GM12872 (cell line): ENCODE data around the gene PTPRG.

Experiments
- TF ChIP-seq, protein P1 (sequence below): IDR thresholded peaks from 3 replicates; pipeline ENCODE4 v1.5.1; 2011; ENCODE audit warnings: low read depth, mild to moderate bottlenecking, low read length, moderate library complexity; ENCODE audit not compliant: insufficient read depth

PTPRG gene

GRCh38 chr3:61793521-61793920, 232.2 kb downstream of the PTPRG start:
- TF ChIP-seq, protein P1, sequence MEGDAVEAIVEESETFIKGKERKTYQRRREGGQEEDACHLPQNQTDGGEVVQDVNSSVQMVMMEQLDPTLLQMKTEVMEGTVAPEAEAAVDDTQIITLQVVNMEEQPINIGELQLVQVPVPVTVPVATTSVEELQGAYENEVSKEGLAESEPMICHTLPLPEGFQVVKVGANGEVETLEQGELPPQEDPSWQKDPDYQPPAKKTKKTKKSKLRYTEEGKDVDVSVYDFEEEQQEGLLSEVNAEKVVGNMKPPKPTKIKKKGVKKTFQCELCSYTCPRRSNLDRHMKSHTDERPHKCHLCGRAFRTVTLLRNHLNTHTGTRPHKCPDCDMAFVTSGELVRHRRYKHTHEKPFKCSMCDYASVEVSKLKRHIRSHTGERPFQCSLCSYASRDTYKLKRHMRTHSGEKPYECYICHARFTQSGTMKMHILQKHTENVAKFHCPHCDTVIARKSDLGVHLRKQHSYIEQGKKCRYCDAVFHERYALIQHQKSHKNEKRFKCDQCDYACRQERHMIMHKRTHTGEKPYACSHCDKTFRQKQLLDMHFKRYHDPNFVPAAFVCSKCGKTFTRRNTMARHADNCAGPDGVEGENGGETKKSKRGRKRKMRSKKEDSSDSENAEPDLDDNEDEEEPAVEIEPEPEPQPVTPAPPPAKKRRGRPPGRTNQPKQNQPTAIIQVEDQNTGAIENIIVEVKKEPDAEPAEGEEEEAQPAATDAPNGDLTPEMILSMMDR = no peak

DNA sequence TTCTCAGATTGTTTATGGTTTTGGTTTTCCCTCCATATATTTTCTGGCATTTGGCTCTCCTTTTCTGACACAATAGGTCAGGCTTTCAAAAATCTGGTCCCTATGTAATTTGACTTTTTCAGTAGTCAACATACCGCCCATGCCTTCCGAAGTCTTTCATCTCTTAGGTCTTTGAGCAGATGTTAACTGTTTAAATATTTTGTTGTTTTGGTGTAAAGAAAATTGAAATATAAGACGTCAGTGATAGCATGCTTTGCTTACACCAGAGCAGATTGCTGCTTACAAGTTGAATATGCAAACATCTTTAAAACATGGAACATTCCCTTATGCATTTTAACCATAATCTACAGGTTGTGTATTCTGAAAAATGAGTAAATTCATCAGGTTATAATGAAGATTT, 233.0 kb downstream of the PTPRG start:
- TF ChIP-seq, protein P1 = no peak

GRCh38 chr3:61794961-61795360, 233.6 kb downstream of the PTPRG start:
- TF ChIP-seq, protein P1 = no peak

DNA sequence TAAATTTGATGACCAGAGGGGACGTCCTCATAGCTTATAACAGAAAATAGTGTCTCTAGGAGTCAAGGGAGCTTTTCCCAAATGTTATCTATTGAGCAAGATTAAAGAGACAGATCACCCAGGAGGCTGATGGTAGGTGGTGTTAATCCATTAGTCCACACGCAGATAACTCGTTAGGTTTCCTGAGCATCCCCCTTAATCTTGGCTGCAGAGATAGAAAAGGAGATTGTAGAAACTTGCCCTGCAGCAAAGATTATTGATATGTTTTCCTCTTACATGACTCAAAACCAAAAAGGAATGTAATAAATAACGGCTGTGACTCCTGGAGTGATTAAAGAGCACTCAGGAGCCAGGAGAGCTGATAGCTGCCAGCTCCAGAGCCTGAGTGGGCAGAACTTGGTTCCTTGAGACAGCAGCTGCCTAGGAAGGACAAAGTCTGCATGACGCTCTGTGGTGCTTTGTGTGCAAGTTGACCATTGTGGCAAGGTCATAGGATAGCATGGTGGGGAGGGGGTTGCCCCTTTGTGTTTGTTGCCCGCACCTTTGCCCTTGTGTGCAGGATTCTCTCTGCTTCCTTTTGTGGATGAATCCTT, 234.8 kb downstream of the PTPRG start:
- TF ChIP-seq, protein P1 = no peak

GRCh38 chr3:61796911-61797310, 235.5 kb downstream of the PTPRG start:
- TF ChIP-seq, protein P1 = no peak

DNA sequence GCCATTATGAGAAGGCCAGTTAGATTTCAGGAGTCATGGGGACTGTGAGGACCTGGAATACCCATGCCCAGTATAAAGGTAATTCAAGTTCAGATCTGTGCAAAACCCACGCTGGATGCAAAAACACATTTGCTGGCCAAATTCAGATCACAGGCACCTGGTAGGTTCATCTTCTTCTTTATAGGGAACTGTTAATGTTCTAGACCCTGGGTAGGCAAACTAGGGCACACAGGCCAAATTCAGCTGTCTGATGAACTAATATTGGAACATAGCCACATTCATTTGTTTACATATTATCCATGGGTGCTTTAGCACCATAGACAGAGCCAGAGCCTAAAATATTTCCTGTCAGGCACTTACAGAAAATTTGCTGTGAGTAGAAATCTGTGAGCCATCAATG, 241.4 kb downstream of the PTPRG start:
- TF ChIP-seq, protein P1 = no peak

GRCh38 chr3:61803983-61804382, 242.6 kb downstream of the PTPRG start:
- TF ChIP-seq, protein P1 = no peak
